Heart right ventricle (tissue), 16 donors: ENCODE data around the gene LGR6. TPM values are rescaled to one million over a fixed set of nuclear protein-coding genes. Genes with fewer than 3 reads are reported as not detected.
A peak's percentile ranks its signal among the peaks of the same experiment; 100 is the strongest.

ENCODE experiments used
- ATAC-seq, 8 donors: fragments of 200-7000 bp; cut with Tn5 transposase; one replicate each; pipeline ENCODE4 v1.9.1; 2020; ENCODE audit warnings: mild to moderate bottlenecking in 8 of 8, moderate library complexity in 8 of 8, moderate number of reproducible peaks in 1 of 8
- DNase-seq, 2 donors: peaks; one replicate each; pipeline ENCODE4 v3.0.0-alpha.2; 2020
- H3K27ac ChIP-seq, 10 donors: fragments of 200-600 bp; sonication (generic) in 2 of 10; one replicate each; pipeline versions ENCODE4 v1.5.0 to v1.8.0; 2020 to 2022; ENCODE audit warnings: mild to moderate bottlenecking in 3 of 10
- H3K27me3 ChIP-seq, 7 donors: fragments of 200-600 bp; one replicate each; pipeline ENCODE4 v1.8.0; 2021 to 2022; ENCODE audit warnings: mild to moderate bottlenecking in 2 of 7
- H3K36me3 ChIP-seq, 9 donors: fragments of 200-600 bp; sonication (generic) in 1 of 9; one replicate each; pipeline versions ENCODE4 v1.5.0 to v1.8.0; 2020 to 2022; ENCODE audit warnings: mild to moderate bottlenecking in 2 of 9
- H3K4me1 ChIP-seq, 9 donors: fragments of 200-600 bp; sonication (generic) in 1 of 9; one replicate each; pipeline versions ENCODE4 v1.5.0 to v1.8.0; 2020 to 2022; ENCODE audit warnings: mild to moderate bottlenecking in 4 of 9
- H3K4me3 ChIP-seq, 10 donors: fragments of 200-600 bp; sonication (generic) in 2 of 10; one replicate each; pipeline versions ENCODE4 v1.5.0 to v1.8.0; 2020 to 2022; ENCODE audit warnings: mild to moderate bottlenecking in 7 of 10, moderate library complexity in 2 of 10
- H3K9me3 ChIP-seq, 11 donors: fragments of 200-600 bp in 10 of 11; sonication (generic) in 2 of 11; one replicate each; pipeline versions ENCODE4 v1.5.0 to v1.8.0; 2013 to 2022; ENCODE audit warnings: mild to moderate bottlenecking in 2 of 11, control low read depth in 1 of 11, moderate library complexity in 1 of 11
- CTCF ChIP-seq, 9 donors: fragments of 200-600 bp; sonication (generic) in 2 of 9; IDR thresholded peaks; one replicate each; pipeline versions ENCODE4 v1.5.0 to v1.8.0; 2021 to 2022; ENCODE audit warnings: antibody characterized with exemption in 9 of 9, mild to moderate bottlenecking in 5 of 9, moderate library complexity in 1 of 9
- WGBS, 2 donors: extraction: QIAGEN DNeasy Blood & Tissue Kit; methylation state at CpG; one replicate each; pipeline ENCODE4 v1.1.7; 2013; ENCODE audit warnings: inconsistent platforms in 1 of 2; 5-methylcytosine and 5-hydroxymethylcytosine counted together
- intact Hi-C, 10 donors: fragments of 100-400 bp; cut with DNase I; formaldehyde crosslinking; loops; one replicate each; pipeline versions ENCODE4 v1.11.1 to v1.14.2; 2022
- polyA plus RNA-seq, 2 donors: library from polyadenylated mRNA; stranded (reverse); fragments of 200-250 nt; gene quantifications; one replicate each; pipeline ENCODE4 v1.2.3, GENCODE V29; 2013
- total RNA-seq, 10 donors: library from RNA; stranded (reverse); fragmentation: NEBNext Ultra II Directional in 3 of 10; extraction: Animal tissue kit (Norgen Biotek cat#: 25700) in 3 of 10; gene quantifications; one replicate each; pipeline versions ENCODE4 v1.2.1 to v1.2.4, GENCODE V29; 2021 to 2023
- donor health status: Arrhythmogenic right ventricular cardiomyopathy.
- donor health status: ischemic (EF 13 %, LVEDD 7.1; RV severe dilation, severe dysfunction).
- donor health status: healthy with polysubstance abuse.
- donor health status: DM: no; HTN: yes; CAD: no.
- donor health status: DM: no; HTN: no; CAD: no.
- donor health status: ischemic (EF 25% LVEDD 6.9; RV normal size, moderate dysfunction).
- donor health status: ischemic (EF 25% LVEDD 5.7; RV mildly dilated, moderate dysfunction).
- donor health status: healthy.
- donor health status: DM: yes; HTN: yes; CAD: no.
- donor health status: Ischemic cardiomyopathy.
- donor health status: ischemic (EF 35%, LVEDD 5.7; RV mildly dilated, moderate dysfunction).
- donor health status: nonischemic (EF 11% LVEDD 7.7; RV severe dilation, severe dysfunction).
- donor health status: DM: yes; HTN: yes; CAD: no.
- donor health status: PGD.
- donor health status: ischemic (EF 29% LVEDD 5.4; RV normal size, mild dysfunction).
- donor health status: nonischemic (EF 23%, LVEDD 6.1; RV moderate dilation, normal function).

LGR6 gene
- total and polyA plus RNA-seq, 12 donors: 0.19 to 13.5 (median 2.2) TPM

- peak in 5 of 8 donors; percentile 21 to 51 (median 34) for ATAC-seq
- WGBS, 2 donors: 5 to 6% methylated on average over 53 to 56 of the region's 56 CpGs
Measured at GRCh38 chr1:202214089-202214843, 20.7 kb downstream of the LGR6 start.

GRCh38 chr1:202215472-202216130 lies 22.0 kb downstream of the LGR6 start:
- WGBS, 2 donors: 74 to 78% methylated on average over 10 of the region's 10 CpGs
- Histone ChIP-seq H3K36me3 (no peaks in the 10 kb centered on the region), H3K27ac (no peak overlapping the region), H3K4me3 (no peak overlapping the region), H3K4me1 (peaks cover 0 to 8% (median 4%) of the 10 kb centered on the region in 9 donors), H3K9me3 (no peaks in the 10 kb centered on the region), H3K27me3 (peaks cover 10 to 78% (median 55%) of the 10 kb centered on the region in 7 donors)
- no peak for TF ChIP-seq CTCF (IDR thresholded peaks at IDR 0.05)
- intact Hi-C loops: no loop called here
- ATAC-seq (no peak), DNase-seq (no peak)

More at GRCh38 chr1:202214089-202214843, 20.7 kb downstream of the LGR6 start:
- H3K27me3 ChIP-seq: peaks cover 10 to 75% (median 62%) of the 10 kb centered on the region in 7 donors
- H3K9me3 ChIP-seq: no peaks in the 10 kb centered on the region
- H3K36me3 ChIP-seq: no peaks in the 10 kb centered on the region
- H3K27ac ChIP-seq: no peak overlapping the region
- H3K4me3 ChIP-seq: peak overlapping the region in 9 of 10 donors; percentile 19 to 40 (median 37)
- peak in 1 of 9 donors; percentile 3 for TF ChIP-seq CTCF (IDR thresholded peaks at IDR 0.05)
- peaks cover 0 to 8% (median 4%) of the 10 kb centered on the region in 9 donors for H3K4me1 ChIP-seq
- no peak for DNase-seq
- intact Hi-C loops: no loop called here

- no peak overlapping the region for H3K4me3 ChIP-seq
- TF ChIP-seq CTCF (IDR thresholded peaks at IDR 0.05): no peak
- peaks cover 0 to 8% (median 4%) of the 10 kb centered on the region in 9 donors for H3K4me1 ChIP-seq
- 73 to 87% methylated on average over 4 of the region's 4 CpGs for WGBS, 2 donors
- H3K36me3 ChIP-seq: no peaks in the 10 kb centered on the region
- H3K9me3 ChIP-seq: no peaks in the 10 kb centered on the region
- ATAC-seq (no peak), DNase-seq (no peak)
- no peak overlapping the region for H3K27ac ChIP-seq
- intact Hi-C loops: no loop called here
- peaks cover 10 to 77% (median 57%) of the 10 kb centered on the region in 7 donors for H3K27me3 ChIP-seq
Measured at GRCh38 chr1:202216691-202217090, 23.1 kb downstream of the LGR6 start.

GRCh38 chr1:202217516-202217915 lies 23.9 kb downstream of the LGR6 start:
- no peak for TF ChIP-seq CTCF (IDR thresholded peaks at IDR 0.05)
- DNase-seq: no peak
- no peak for ATAC-seq
- WGBS, 2 donors: 74 to 77% methylated on average over 3 of the region's 3 CpGs
- intact Hi-C loops: no loop called here
- peaks cover 10 to 69% (median 49%) of the 10 kb centered on the region in 7 donors for H3K27me3 ChIP-seq
- no peaks in the 10 kb centered on the region for H3K36me3 ChIP-seq
- peaks cover 0 to 8% (median 4%) of the 10 kb centered on the region in 9 donors for H3K4me1 ChIP-seq
- no peaks in the 10 kb centered on the region for H3K9me3 ChIP-seq
- H3K4me3 ChIP-seq: no peak overlapping the region
- H3K27ac ChIP-seq: no peak overlapping the region
